Mesendoderm (in vitro differentiated cells): ENCODE data around the gene KRT82.
A peak's percentile ranks its signal among the peaks of the same experiment; 100 is the strongest.
"Not testable (repeated sequence)": the region's sequence is repeated elsewhere in the genome, so short reads cannot be mapped to it uniquely, and the experiment has no call there.

Experiments used
- DNase-seq: peaks from one replicate; pipeline ENCODE4 v3.0.0; 2013
- H2AK5ac ChIP-seq: 2 replicates; pipeline ENCODE4 v1.6.1; 2013; ENCODE audit warnings: low read length, inconsistent platforms
- H2BK120ac ChIP-seq: 2 replicates; pipeline ENCODE4 v1.6.1; 2013; ENCODE audit warnings: low read depth, mild to moderate bottlenecking, low read length, moderate library complexity, mixed read lengths
- H2BK15ac ChIP-seq: replicated peaks from 2 replicates; pipeline ENCODE4 v1.6.1; 2013; ENCODE audit warnings: low read depth, mild to moderate bottlenecking, moderate library complexity
- H2BK5ac ChIP-seq: 2 replicates; pipeline ENCODE4 v1.6.1; 2013; ENCODE audit warnings: low read length, inconsistent platforms
- H3K18ac ChIP-seq: 2 replicates; pipeline ENCODE4 v1.6.1; 2013; ENCODE audit warnings: mild to moderate bottlenecking, low read length, mixed read lengths
- H3K23ac ChIP-seq: one replicate; pipeline ENCODE4 v1.6.1; 2013; ENCODE audit warnings: low read length
- H3K27ac ChIP-seq: 2 replicates; pipeline ENCODE4 v1.5.1; 2013; ENCODE audit warnings: low read depth, mild to moderate bottlenecking, inconsistent platforms, low read length, moderate library complexity
- H3K27me3 ChIP-seq: 2 replicates; pipeline ENCODE4 v1.6.1; 2013; ENCODE audit warnings: low read length, control low read depth, mild to moderate bottlenecking, inconsistent platforms; ENCODE audit not compliant: insufficient read depth, poor library complexity
- H3K36me3 ChIP-seq: 2 replicates; pipeline ENCODE4 v1.6.1; 2013; ENCODE audit warnings: low read length, inconsistent platforms; ENCODE audit not compliant: control insufficient read depth, insufficient read depth
- H3K4ac ChIP-seq: one replicate; pipeline ENCODE4 v1.6.1; 2013; ENCODE audit warnings: low read depth, mild to moderate bottlenecking, low read length, moderate library complexity
- H3K4me1 ChIP-seq: 2 replicates; pipeline ENCODE4 v1.6.1; 2013; ENCODE audit warnings: low read depth, low read length, inconsistent platforms; ENCODE audit not compliant: control insufficient read depth
- H3K4me2 ChIP-seq: 2 replicates; pipeline ENCODE4 v1.6.1; 2013; ENCODE audit warnings: low read length
- H3K4me3 ChIP-seq: 2 replicates; pipeline ENCODE4 v1.5.1; 2013; ENCODE audit warnings: mild to moderate bottlenecking, low read length
- H3K56ac ChIP-seq: one replicate; pipeline ENCODE4 v1.6.1; 2013; ENCODE audit warnings: low read length
- H3K79me1 ChIP-seq: 2 replicates; pipeline ENCODE4 v1.6.1; 2013; ENCODE audit warnings: low read length, inconsistent platforms
- H3K79me2 ChIP-seq: 2 replicates; pipeline ENCODE4 v1.6.1; 2013; ENCODE audit warnings: mild to moderate bottlenecking, low read length; ENCODE audit not compliant: control insufficient read depth, insufficient read depth
- H3K9ac ChIP-seq: 2 replicates; pipeline ENCODE4 v1.6.1; 2013; ENCODE audit warnings: low read length, inconsistent platforms
- H4K5ac ChIP-seq: one replicate; pipeline ENCODE4 v1.6.1; 2013; ENCODE audit warnings: low read length
- H4K8ac ChIP-seq: one replicate; pipeline ENCODE4 v1.6.1; 2013; ENCODE audit warnings: low read depth, mild to moderate bottlenecking, control low read depth, low read length, moderate library complexity
- WGBS: extraction: QIAGEN DNeasy Blood & Tissue Kit; methylation state at CpG from one replicate; pipeline ENCODE4 v1.1.7; 2013; ENCODE audit warnings: low lambda C conversion rate, missing lambda C conversion rate; ENCODE audit not compliant: insufficient coverage; ENCODE audit errors: extremely low coverage; 5-methylcytosine and 5-hydroxymethylcytosine counted together

Gene KRT82

DNA sequence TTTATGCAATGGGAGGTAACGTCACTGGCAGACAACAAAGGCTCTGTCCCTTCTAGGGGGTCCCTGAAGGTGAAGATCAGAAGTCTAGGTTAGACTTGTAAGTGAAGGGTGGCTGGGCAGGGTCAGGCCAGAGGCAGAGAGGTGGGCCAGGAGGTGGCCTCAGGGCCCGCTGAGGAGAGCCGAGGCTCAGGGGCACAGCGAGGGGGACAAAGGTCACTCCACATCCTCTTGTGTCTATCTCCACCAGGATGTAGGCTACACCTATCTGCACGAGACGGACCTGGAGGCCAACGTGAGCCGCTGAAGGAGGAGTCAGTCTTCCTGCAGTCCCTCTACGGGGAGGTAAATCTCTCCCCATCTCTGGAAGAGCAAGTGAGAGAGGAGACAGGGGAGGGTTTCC, 59.1 kb downstream of the KRT82 start:
- H2AK5ac ChIP-seq = no peak overlapping the region
- no peak overlapping the region for H3K18ac ChIP-seq
- H3K27me3 ChIP-seq = no peaks in the 10 kb centered on the region
- no peaks in the 10 kb centered on the region for H3K79me1 ChIP-seq
- H4K5ac ChIP-seq = no peak overlapping the region
- no CpG with 5 or more reads among the region's 9 CpGs for WGBS
- H3K36me3 ChIP-seq = no peaks in the 10 kb centered on the region
- no peak overlapping the region for H3K23ac ChIP-seq
- H3K9ac ChIP-seq = no peak overlapping the region
- no peak overlapping the region for H3K4ac ChIP-seq
- H3K79me2 ChIP-seq = no peaks in the 10 kb centered on the region
- H3K4me3 ChIP-seq = no peak overlapping the region
- DNase-seq = no peak
- H3K4me2 ChIP-seq = no peak overlapping the region
- no peak overlapping the region for H2BK120ac ChIP-seq
- no peaks in the 10 kb centered on the region for H3K4me1 ChIP-seq
- H3K56ac ChIP-seq = no peak overlapping the region
- H3K27ac ChIP-seq = no peak overlapping the region
- no peak overlapping the region for H2BK15ac ChIP-seq
- H4K8ac ChIP-seq = no peak overlapping the region
- no peak overlapping the region for H2BK5ac ChIP-seq

DNA sequence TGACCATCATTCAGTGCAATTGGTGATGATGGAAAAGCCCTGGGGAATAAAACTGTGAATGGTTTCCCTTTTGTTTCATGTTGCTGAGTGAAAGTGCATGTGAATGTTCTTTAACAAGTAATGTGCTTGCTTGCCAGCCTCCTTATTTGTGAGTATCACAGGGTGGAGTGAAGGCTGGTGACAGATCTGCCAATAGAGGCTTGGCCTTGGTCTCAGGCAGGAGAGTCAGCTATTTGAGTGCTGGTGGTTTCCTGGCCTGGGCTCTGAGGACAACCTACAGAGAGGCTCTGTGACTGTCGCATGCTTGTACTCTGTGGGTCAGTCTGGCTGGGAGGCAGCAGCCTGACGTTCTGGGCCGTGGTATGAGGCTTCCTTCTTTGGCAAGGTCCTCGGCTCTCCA, 59.5 kb downstream of the KRT82 start:
- H3K56ac ChIP-seq = no peak overlapping the region
- no peak overlapping the region for H3K4me2 ChIP-seq
- no peak overlapping the region for H3K9ac ChIP-seq
- no peak overlapping the region for H3K4ac ChIP-seq
- no peak for DNase-seq
- no peak overlapping the region for H4K8ac ChIP-seq
- no peak overlapping the region for H3K18ac ChIP-seq
- no peaks in the 10 kb centered on the region for H3K4me1 ChIP-seq
- no peak overlapping the region for H2BK5ac ChIP-seq
- no peak overlapping the region for H2BK15ac ChIP-seq
- H3K27me3 ChIP-seq = no peaks in the 10 kb centered on the region
- no peak overlapping the region for H4K5ac ChIP-seq
- H3K4me3 ChIP-seq = no peak overlapping the region
- H3K79me1 ChIP-seq = no peaks in the 10 kb centered on the region
- H2AK5ac ChIP-seq = no peak overlapping the region
- H3K36me3 ChIP-seq = no peaks in the 10 kb centered on the region
- H3K27ac ChIP-seq = no peak overlapping the region
- H3K79me2 ChIP-seq = no peaks in the 10 kb centered on the region
- no CpG with 5 or more reads among the region's 4 CpGs for WGBS
- H3K23ac ChIP-seq = no peak overlapping the region
- H2BK120ac ChIP-seq = no peak overlapping the region

DNA sequence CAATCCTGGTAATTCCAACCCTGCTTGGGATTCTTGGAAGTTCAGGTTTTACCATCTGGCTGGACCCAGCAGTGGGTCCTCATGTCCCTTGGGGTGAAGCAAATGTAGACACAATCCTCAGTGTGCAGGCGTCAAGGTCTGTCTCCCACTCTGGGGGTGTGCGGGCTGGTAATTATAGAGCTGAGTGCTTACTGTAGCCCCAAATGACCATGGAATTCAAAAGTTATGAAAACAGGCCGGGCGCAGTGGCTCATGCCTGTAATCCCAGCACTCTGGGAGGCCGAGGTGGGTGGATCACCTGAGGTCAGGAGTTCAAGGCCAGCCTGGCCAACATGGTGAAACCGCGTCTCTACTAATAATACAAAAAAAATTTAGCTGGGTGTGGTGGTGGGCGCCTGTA, 61.1 kb downstream of the KRT82 start:
- not testable (repeated sequence) for H3K79me1 ChIP-seq, H3K27me3 ChIP-seq

DNA sequence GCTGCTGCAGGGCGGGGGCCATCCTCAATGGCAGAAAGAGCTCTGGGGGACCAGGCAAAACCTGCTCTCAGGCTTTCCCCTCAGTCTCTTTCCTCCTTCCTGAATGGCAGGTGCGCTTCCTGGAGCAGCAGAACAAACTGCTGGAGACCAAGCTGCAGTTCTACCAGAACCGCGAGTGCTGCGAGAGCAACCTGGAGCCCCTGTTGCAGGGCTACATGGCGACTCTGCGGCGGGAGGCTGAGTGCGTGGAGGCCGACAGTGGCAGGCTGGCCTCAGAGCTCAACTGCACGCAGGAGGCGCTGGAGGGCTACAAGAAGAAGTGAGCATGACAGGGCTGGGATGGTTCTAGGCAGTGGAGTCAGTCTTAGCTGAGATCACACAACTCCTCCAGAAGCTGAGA, 62.0 kb downstream of the KRT82 start:
- no peak overlapping the region for H2BK15ac ChIP-seq
- H3K27me3 ChIP-seq = no peaks in the 10 kb centered on the region
- no peak overlapping the region for H3K18ac ChIP-seq
- H3K4me1 ChIP-seq = no peaks in the 10 kb centered on the region
- no peak overlapping the region for H3K4me3 ChIP-seq
- H3K23ac ChIP-seq = peak overlapping the region; percentile 9
- no CpG with 5 or more reads among the region's 12 CpGs for WGBS
- no peak overlapping the region for H4K5ac ChIP-seq
- no peak overlapping the region for H3K4me2 ChIP-seq
- H2AK5ac ChIP-seq = no peak overlapping the region
- H3K9ac ChIP-seq = no peak overlapping the region
- peak; percentile 20 for DNase-seq
- H3K79me2 ChIP-seq = no peaks in the 10 kb centered on the region
- no peak overlapping the region for H4K8ac ChIP-seq
- no peak overlapping the region for H3K4ac ChIP-seq
- no peak overlapping the region for H2BK120ac ChIP-seq
- no peak overlapping the region for H3K27ac ChIP-seq
- H2BK5ac ChIP-seq = no peak overlapping the region
- H3K56ac ChIP-seq = no peak overlapping the region
- no peaks in the 10 kb centered on the region for H3K79me1 ChIP-seq
- no peaks in the 10 kb centered on the region for H3K36me3 ChIP-seq

More for the DNA sequence above, 61.1 kb downstream of the KRT82 start:
- not testable (repeated sequence) for H3K79me2 ChIP-seq, H2BK15ac ChIP-seq, H3K27ac ChIP-seq, H3K36me3 ChIP-seq, H3K4me3 ChIP-seq, H2BK5ac ChIP-seq, H3K56ac ChIP-seq, H2AK5ac ChIP-seq, H4K5ac ChIP-seq, H3K4me2 ChIP-seq, DNase-seq, H3K4ac ChIP-seq, H3K18ac ChIP-seq, H3K4me1 ChIP-seq, H3K23ac ChIP-seq, H2BK120ac ChIP-seq, H4K8ac ChIP-seq, H3K9ac ChIP-seq
- no CpG with 5 or more reads among the region's 8 CpGs for WGBS
